HL-60 (cell line): Measurements from ENCODE around the gene CADM1.

Experiments
- POLR2AphosphoS5 ChIP-seq: IDR thresholded peaks from 2 replicates; pipeline ENCODE4 v1.6.1; 2012; ENCODE audit warnings: low read depth
- SPI1 ChIP-seq: IDR thresholded peaks from 2 replicates; pipeline ENCODE4 v1.6.1; 2012; ENCODE audit warnings: low read depth, mild to moderate bottlenecking, borderline replicate concordance
- TF ChIP-seq, protein P1 (sequence below): IDR thresholded peaks from one replicate; pipeline ENCODE4 v1.5.1; 2011; ENCODE audit warnings: low read length, control low read depth, inconsistent platforms; ENCODE audit not compliant: insufficient read depth

DNA sequence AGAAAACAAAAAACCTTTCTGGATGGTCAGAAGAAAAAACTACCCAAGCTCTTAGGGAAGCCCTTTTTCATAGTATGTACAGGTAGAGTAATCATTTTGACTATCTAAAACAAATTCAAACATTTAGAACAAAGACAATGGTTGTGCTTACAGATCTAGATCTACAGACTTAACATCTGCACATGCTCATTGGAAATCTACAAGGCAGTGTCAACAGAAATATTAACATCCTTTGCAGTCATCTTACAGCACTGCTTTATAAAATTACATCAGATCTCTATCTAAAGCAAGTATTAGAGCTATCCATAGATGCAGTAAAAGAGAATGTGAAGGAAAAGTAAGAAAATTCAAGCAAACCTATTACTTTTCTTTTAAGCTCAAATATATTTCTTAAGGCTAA is 110.3 kb downstream of the CADM1 start:
- TF ChIP-seq POLR2AphosphoS5 (no peak), SPI1 (no peak)
- TF ChIP-seq, protein P1, sequence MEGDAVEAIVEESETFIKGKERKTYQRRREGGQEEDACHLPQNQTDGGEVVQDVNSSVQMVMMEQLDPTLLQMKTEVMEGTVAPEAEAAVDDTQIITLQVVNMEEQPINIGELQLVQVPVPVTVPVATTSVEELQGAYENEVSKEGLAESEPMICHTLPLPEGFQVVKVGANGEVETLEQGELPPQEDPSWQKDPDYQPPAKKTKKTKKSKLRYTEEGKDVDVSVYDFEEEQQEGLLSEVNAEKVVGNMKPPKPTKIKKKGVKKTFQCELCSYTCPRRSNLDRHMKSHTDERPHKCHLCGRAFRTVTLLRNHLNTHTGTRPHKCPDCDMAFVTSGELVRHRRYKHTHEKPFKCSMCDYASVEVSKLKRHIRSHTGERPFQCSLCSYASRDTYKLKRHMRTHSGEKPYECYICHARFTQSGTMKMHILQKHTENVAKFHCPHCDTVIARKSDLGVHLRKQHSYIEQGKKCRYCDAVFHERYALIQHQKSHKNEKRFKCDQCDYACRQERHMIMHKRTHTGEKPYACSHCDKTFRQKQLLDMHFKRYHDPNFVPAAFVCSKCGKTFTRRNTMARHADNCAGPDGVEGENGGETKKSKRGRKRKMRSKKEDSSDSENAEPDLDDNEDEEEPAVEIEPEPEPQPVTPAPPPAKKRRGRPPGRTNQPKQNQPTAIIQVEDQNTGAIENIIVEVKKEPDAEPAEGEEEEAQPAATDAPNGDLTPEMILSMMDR = no peak
